RWPE2 (cell line): Measurements from ENCODE around the gene PARN.

Experiments used
- ATAC-seq: fragments of 200-7000 bp; cut with Tn5 transposase; 3 replicates; pipeline ENCODE4 v1.9.1; 2021; ENCODE audit warnings: low read depth
- DNase-seq: peaks from one replicate; pipeline ENCODE4 v3.0.0-alpha.2; 2020; ENCODE audit warnings: low spot score
- H3K27ac ChIP-seq: fragments of 450-650 bp; 2 replicates; pipeline ENCODE4 v1.5.1; 2017; ENCODE audit warnings: mild to moderate bottlenecking; ENCODE audit not compliant: poor library complexity, severe bottlenecking
- H3K27me3 ChIP-seq: fragments of 250-450 bp; sonication (Bioruptor Pico); 2 replicates; pipeline ENCODE4 v1.5.1; 2021; ENCODE audit warnings: mild to moderate bottlenecking, moderate library complexity; ENCODE audit not compliant: insufficient read depth, poor library complexity, severe bottlenecking
- H3K36me3 ChIP-seq: fragments of 250-450 bp; sonication (Bioruptor Pico); 2 replicates; pipeline ENCODE4 v1.5.1; 2020; ENCODE audit warnings: low read depth, mild to moderate bottlenecking, moderate library complexity
- H3K4me1 ChIP-seq: fragments of 250-450 bp; sonication (Bioruptor Pico); 2 replicates; pipeline ENCODE4 v1.5.1; 2021; ENCODE audit warnings: mild to moderate bottlenecking, moderate library complexity; ENCODE audit not compliant: insufficient read depth, poor library complexity, severe bottlenecking
- H3K4me3 ChIP-seq: fragments of 250-450 bp; sonication (Bioruptor Pico); 2 replicates; pipeline ENCODE4 v1.5.1; 2021; ENCODE audit warnings: mild to moderate bottlenecking, moderate library complexity; ENCODE audit not compliant: severe bottlenecking
- H3K9me3 ChIP-seq: fragments of 250-450 bp; sonication (Bioruptor Pico); 2 replicates; pipeline ENCODE4 v1.5.1; 2021; ENCODE audit warnings: mild to moderate bottlenecking, moderate library complexity; ENCODE audit not compliant: severe bottlenecking
- CTCF ChIP-seq: fragments of 450-650 bp; IDR thresholded peaks from one replicate; pipeline ENCODE4 v1.5.1; 2017; ENCODE audit warnings: mild to moderate bottlenecking, moderate library complexity; ENCODE audit not compliant: poor library complexity, severe bottlenecking

PARN gene

GRCh38 chr16:14672403-14672971 is 42.4 kb upstream of the PARN start:
- H3K9me3 ChIP-seq: no peaks in the 10 kb centered on the region
- DNase-seq (no peak), ATAC-seq (no peak; the same call in 2 of the 3 replicates)
- H3K36me3 ChIP-seq: no peaks in the 10 kb centered on the region; the same call in 1 of the 2 replicates
- H3K27me3 ChIP-seq: no peaks in the 10 kb centered on the region
- H3K4me3 ChIP-seq: no peak overlapping the region
- no peak for TF ChIP-seq CTCF
- H3K27ac ChIP-seq: no peak overlapping the region
- H3K4me1 ChIP-seq: no peaks in the 10 kb centered on the region

- no peak for TF ChIP-seq CTCF
- Histone ChIP-seq H3K4me1 (no peaks in the 10 kb centered on the region), H3K36me3 (peaks cover 27% of the 10 kb centered on the region), H3K4me3 (no peak overlapping the region), H3K9me3 (no peaks in the 10 kb centered on the region), H3K27ac (no peak overlapping the region), H3K27me3 (no peaks in the 10 kb centered on the region)
- DNase-seq (no peak), ATAC-seq (peak; percentile 37; the same call in 2 of the 3 replicates)
Measured at GRCh38 chr16:14669776-14670175, 39.7 kb upstream of the PARN start.

GRCh38 chr16:14668556-14669223 is 38.6 kb upstream of the PARN start:
- DNase-seq: no peak
- peaks cover 35% of the 10 kb centered on the region for H3K36me3 ChIP-seq
- H3K4me3 ChIP-seq: no peak overlapping the region
- no peaks in the 10 kb centered on the region for H3K27me3 ChIP-seq
- no peak for ATAC-seq
- H3K9me3 ChIP-seq: no peaks in the 10 kb centered on the region
- no peak for TF ChIP-seq CTCF
- H3K27ac ChIP-seq: no peak overlapping the region
- no peaks in the 10 kb centered on the region for H3K4me1 ChIP-seq

- H3K4me1 ChIP-seq: no peaks in the 10 kb centered on the region
- ATAC-seq: no peak
- no peak for DNase-seq
- H3K27ac ChIP-seq: no peak overlapping the region
- no peak overlapping the region for H3K4me3 ChIP-seq
- H3K27me3 ChIP-seq: no peaks in the 10 kb centered on the region
- H3K36me3 ChIP-seq: peaks cover 46% of the 10 kb centered on the region
- no peak for TF ChIP-seq CTCF
- H3K9me3 ChIP-seq: no peaks in the 10 kb centered on the region
Measured at GRCh38 chr16:14667347-14668266, 37.5 kb upstream of the PARN start.
